ENCODE results near the gene COX6B1.
"Not testable (repeated sequence)": the region's sequence is repeated elsewhere in the genome, so short reads cannot be mapped to it uniquely, and the experiment has no call there.

COX6B1 gene

DNA sequence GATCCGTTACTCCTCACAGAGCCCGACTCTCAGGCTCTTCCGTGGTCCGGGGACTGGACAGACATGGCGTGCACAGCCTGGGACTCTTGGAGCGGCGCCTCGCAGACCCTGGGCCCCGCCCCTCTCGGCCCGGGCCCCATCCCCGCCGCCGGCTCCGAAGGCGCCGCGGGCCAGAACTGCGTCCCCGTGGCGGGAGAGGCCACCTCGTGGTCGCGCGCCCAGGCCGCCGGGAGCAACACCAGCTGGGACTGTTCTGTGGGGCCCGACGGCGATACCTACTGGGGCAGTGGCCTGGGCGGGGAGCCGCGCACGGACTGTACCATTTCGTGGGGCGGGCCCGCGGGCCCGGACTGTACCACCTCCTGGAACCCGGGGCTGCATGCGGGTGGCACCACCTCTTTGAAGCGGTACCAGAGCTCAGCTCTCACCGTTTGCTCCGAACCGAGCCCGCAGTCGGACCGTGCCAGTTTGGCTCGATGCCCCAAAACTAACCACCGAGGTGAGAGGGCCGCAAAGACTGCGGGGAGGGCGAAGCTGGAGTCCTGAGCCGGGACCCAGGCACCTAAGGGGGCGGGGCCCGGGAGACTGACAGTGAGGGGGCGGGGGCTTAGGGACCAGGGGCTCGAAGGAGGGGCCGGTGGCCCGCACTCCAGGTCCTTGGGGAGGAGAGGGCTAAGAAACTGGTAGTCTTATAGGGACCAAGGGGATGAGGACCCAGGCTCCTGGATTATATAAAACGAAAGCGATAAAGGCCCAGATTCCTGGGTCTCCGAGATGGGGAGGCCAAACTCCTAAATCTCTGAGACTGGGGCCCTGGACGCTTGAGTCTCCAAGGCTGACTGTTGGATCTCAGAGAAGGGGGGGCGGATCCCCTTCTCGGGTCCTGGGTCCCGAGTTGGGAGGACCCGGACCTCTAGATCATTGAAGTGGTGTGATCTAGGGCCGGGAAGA lies 4.6 kb upstream of the COX6B1 start:
- TF ChIP-seq, protein P1, sequence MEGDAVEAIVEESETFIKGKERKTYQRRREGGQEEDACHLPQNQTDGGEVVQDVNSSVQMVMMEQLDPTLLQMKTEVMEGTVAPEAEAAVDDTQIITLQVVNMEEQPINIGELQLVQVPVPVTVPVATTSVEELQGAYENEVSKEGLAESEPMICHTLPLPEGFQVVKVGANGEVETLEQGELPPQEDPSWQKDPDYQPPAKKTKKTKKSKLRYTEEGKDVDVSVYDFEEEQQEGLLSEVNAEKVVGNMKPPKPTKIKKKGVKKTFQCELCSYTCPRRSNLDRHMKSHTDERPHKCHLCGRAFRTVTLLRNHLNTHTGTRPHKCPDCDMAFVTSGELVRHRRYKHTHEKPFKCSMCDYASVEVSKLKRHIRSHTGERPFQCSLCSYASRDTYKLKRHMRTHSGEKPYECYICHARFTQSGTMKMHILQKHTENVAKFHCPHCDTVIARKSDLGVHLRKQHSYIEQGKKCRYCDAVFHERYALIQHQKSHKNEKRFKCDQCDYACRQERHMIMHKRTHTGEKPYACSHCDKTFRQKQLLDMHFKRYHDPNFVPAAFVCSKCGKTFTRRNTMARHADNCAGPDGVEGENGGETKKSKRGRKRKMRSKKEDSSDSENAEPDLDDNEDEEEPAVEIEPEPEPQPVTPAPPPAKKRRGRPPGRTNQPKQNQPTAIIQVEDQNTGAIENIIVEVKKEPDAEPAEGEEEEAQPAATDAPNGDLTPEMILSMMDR (IDR thresholded peaks at IDR 0.05; ENCODE audit: borderline replicate concordance, insufficient read depth, low read depth, low read length): no peak
- peak overlapping the region; percentile 51 for H3K4me3 ChIP-seq (ENCODE audit: low read depth, low read length)

DNA sequence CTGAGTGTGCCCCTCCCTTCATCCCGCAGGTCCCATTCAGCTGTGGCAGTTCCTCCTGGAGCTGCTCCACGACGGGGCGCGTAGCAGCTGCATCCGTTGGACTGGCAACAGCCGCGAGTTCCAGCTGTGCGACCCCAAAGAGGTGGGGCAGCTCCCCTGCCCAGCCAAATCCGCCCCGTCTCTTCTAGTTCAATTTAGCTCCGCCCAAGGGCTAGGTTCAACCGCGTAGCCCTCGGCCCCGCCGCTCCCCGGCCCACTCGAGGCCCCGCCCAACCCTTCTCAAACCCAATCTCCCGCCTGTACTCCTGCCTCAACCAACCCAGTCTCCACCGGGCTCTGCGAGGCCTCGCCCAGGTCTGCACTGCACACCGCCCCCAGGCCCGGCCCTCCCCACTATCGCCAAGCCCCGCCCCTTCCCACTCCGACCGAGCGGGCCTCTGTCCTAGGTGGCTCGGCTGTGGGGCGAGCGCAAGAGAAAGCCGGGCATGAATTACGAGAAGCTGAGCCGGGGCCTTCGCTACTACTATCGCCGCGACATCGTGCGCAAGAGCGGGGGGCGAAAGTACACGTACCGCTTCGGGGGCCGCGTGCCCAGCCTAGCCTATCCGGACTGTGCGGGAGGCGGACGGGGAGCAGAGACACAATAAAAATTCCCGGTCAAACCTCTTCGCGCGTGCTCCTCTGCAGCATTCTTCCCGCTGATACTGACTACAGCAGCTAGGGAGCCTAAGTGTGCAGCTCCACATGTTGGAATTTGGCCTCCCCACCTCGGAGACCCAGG lies 3.7 kb upstream of the COX6B1 start:
- H3K4me3 ChIP-seq (ENCODE audit: low read depth, low read length): peak overlapping the region; percentile 51
- TF ChIP-seq, protein P1 (IDR thresholded peaks at IDR 0.05; ENCODE audit: borderline replicate concordance, insufficient read depth, low read depth, low read length): no peak

DNA sequence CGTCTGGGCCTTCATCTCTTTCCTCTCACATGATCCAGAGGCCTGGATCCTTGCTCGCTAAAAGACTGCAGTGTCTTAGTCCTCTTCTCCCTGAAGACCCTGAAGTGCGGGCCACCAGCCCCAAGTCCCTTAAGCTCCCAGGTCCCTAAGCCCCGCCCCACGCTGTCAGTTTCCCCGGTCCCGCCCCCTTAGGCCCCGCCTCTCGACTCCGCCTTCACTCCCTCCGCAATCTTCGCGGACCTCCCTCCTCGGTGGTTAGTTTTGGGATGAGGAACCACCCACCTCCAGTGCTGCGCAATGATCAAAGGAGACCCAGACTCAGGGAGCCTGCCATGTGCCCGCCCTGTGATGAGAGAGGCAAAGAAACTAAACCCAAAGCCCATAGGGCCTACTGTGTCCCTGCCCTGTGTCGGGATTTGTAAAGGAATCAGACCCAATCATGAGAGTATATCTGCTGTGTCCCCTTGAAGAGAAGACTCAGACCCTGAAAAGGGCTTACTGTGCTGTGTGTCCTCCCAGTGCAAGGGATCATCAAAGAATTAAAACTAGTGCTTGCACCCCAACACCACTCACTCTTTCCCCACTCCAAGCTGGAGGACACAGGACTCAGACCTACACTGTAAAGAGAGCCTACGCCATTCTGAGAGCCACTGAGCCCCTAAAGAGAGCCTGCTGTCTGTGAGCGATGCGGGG lies 3.0 kb upstream of the COX6B1 start:
- TF ChIP-seq, protein P1 (IDR thresholded peaks at IDR 0.05; ENCODE audit: borderline replicate concordance, insufficient read depth, low read depth, low read length): no peak
- H3K4me3 ChIP-seq (ENCODE audit: low read depth, low read length): peak overlapping the region; percentile 46

DNA sequence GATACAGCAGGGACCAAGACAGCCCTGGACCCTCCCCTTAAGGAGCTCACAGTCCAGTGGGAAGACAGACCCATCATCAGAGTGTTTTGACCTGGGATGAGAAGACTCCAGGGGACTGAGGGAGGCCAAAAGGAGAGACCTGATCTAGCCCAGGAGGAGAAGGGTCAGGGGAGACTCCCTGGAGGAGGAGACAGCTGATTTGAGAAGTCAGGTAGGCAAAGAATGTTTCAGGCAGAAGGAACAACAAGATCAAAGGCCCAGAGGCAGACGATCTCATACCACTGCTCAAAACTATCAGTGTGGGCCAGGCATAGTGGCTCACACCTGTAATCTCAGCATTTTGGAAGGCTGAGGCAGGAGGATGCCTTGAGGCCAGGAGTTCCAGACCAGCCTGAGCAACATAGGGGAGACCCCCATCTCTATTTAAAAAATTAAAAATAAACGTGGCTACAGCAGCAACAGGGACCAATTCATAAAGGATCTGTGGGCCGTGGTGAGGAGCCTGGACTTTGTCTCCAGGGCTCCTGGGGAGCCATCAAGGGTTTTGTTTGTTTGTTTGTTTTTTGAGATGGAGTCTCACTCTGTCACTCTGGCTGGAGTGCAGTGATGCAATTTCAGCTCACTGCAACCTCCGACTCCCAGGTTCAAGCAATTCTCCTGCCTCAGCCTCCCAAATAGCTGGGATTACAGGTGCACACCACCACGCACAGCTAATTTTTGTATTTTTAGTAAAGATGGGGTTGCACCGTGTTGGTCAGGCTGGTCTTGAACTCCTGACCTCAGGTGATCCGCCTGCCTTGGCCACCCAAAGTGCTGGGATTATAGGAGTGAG lies 2.2 kb upstream of the COX6B1 start:
- no peak overlapping the region for H3K4me3 ChIP-seq (ENCODE audit: low read depth, low read length)

DNA sequence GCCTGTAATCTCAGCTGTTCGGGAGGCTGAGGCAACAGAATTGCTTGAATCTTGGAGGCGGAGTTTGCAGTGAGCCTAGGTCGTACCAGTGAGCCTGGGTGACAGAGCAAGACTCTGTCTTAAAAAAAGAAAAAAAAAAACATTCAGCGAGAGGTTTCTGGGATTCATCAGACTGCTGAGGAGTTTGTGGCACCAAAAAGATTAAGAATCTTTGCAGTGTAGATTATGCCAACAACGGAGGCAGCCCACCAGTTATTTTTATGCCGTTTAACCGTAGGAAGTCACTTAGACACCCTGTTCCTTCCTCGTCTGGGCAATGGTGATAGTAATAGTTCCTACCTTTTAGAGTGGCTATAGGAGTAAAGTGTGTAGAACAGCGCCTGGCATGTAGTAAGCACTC lies 2.5 kb downstream of the COX6B1 start:
- H3K4me3 ChIP-seq (ENCODE audit: low read depth, low read length): no peak overlapping the region
- TF ChIP-seq, protein P1 (IDR thresholded peaks at IDR 0.05; ENCODE audit: borderline replicate concordance, insufficient read depth, low read depth, low read length): no peak

More for the DNA sequence above, 2.2 kb upstream of the COX6B1 start:
- TF ChIP-seq, protein P1 (IDR thresholded peaks at IDR 0.05; ENCODE audit: borderline replicate concordance, insufficient read depth, low read depth, low read length): no peak

DNA sequence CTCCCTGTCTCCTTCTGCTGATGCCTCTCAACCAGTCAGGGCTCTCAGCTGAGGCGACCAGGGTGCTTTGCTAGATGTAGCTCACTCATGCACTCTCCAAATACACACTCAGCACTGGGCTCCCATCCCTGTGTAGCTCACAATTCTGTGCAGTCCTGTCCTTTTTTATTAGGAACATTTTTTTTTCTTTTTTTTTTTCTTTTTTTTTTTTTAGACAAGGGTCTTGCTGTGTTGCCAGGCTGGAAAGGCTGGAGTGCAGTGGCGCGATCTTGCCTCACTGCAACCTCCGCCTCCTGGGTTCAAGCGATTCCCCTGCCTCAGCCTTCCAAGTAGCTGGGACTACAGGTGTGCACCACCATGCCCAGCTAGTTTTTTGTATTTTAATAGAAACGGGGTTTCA lies 6.7 kb downstream of the COX6B1 start:
- not testable (repeated sequence) for H3K4me3 ChIP-seq (ENCODE audit: low read depth, low read length)

Data from GM12875 (cell line).